Measurements from ENCODE around the gene PHLPP1. TPM values are rescaled to one million over a fixed set of nuclear protein-coding genes. Genes with fewer than 3 reads are reported as not detected.

The PHLPP1 gene
- total and polyA plus RNA-seq, 2 experiments from 2014 or later: 15.7 to 73.6 TPM

DNA sequence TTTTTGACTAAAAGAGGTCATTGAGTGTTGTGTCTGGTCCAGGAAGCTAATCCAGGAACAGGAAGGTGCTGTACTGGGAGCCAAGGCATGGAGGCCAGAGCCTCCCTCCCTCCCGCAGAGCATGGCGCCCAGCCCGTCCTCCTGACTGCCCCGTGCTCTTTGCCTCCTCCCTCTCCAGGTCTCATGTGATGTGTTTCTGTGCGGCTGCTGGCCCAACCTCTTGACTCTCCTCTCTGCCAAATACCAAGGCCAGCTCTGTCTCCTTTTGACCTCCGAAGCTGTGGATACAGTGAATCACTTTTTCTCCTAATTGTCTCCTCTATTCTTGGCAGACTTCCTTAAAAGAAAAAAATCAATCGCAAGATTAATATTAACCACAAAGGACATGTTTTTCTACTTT lies 284.1 kb downstream of the PHLPP1 start:
- no peaks in the 10 kb centered on the region for H3F3A ChIP-seq (replicated peaks; ENCODE audit: low read depth)
- Mint-ChIP-seq H3K36me3 (ENCODE audit: low read depth) (no peaks in the 10 kb centered on the region), H3K9me3 (no peaks in the 10 kb centered on the region), H3K27me3 (ENCODE audit: insufficient read depth, low read depth, poor library complexity) (peaks cover 3% of the 10 kb centered on the region), H3K27ac (no peak overlapping the region), H3K4me1 (peaks cover 5% of the 10 kb centered on the region), H3K4me3 (no peak overlapping the region)
- H3K27ac ChIP-seq (ENCODE audit: low read depth): no peak overlapping the region
- 0 out of 2 replicates have a peak, but pooled peaks cover 3% of the 10 kb centered on the region for H3K9me2 ChIP-seq (ENCODE audit: insufficient read depth)
- no peaks in the 10 kb centered on the region for H3K79me2 ChIP-seq (replicated peaks; ENCODE audit: insufficient read depth)
- H2AFZ ChIP-seq: no peak overlapping the region
- H3K4me3 ChIP-seq: no peak overlapping the region
- ATAC-seq: no peak
- no peaks in the 10 kb centered on the region for H3K27me3 ChIP-seq (ENCODE audit: insufficient read depth)
- no peak for DNase-seq (ENCODE audit: low spot score)
- H4K20me1 ChIP-seq (replicated peaks; ENCODE audit: insufficient read depth): no peaks in the 10 kb centered on the region
- H3K36me3 ChIP-seq (ENCODE audit: insufficient read depth): no peaks in the 10 kb centered on the region
- no peak overlapping the region for H3K4me2 ChIP-seq
- TF ChIP-seq JUNB (IDR thresholded peaks at IDR 0.05; ENCODE audit: unreplicated experiment) (no peak), CREB1 (CRISPR knock-in tag; IDR thresholded peaks at IDR 0.05; ENCODE audit: low read depth) (no peak), ETS1 (IDR thresholded peaks at IDR 0.05) (no peak), POLR2AphosphoS5 (IDR thresholded peaks at IDR 0.05; ENCODE audit: low read depth) (no peak), STAT1 (IDR thresholded peaks at IDR 0.05; ENCODE audit: unreplicated experiment) (no peak), ZNF331 (CRISPR knock-in tag; IDR thresholded peaks at IDR 0.05; ENCODE audit: low read depth) (no peak), CTCF (conservative IDR thresholded peaks at IDR 0.05; ENCODE audit: low read depth in 2 of 2) (no peak)
- TF ChIP-seq, protein P1, sequence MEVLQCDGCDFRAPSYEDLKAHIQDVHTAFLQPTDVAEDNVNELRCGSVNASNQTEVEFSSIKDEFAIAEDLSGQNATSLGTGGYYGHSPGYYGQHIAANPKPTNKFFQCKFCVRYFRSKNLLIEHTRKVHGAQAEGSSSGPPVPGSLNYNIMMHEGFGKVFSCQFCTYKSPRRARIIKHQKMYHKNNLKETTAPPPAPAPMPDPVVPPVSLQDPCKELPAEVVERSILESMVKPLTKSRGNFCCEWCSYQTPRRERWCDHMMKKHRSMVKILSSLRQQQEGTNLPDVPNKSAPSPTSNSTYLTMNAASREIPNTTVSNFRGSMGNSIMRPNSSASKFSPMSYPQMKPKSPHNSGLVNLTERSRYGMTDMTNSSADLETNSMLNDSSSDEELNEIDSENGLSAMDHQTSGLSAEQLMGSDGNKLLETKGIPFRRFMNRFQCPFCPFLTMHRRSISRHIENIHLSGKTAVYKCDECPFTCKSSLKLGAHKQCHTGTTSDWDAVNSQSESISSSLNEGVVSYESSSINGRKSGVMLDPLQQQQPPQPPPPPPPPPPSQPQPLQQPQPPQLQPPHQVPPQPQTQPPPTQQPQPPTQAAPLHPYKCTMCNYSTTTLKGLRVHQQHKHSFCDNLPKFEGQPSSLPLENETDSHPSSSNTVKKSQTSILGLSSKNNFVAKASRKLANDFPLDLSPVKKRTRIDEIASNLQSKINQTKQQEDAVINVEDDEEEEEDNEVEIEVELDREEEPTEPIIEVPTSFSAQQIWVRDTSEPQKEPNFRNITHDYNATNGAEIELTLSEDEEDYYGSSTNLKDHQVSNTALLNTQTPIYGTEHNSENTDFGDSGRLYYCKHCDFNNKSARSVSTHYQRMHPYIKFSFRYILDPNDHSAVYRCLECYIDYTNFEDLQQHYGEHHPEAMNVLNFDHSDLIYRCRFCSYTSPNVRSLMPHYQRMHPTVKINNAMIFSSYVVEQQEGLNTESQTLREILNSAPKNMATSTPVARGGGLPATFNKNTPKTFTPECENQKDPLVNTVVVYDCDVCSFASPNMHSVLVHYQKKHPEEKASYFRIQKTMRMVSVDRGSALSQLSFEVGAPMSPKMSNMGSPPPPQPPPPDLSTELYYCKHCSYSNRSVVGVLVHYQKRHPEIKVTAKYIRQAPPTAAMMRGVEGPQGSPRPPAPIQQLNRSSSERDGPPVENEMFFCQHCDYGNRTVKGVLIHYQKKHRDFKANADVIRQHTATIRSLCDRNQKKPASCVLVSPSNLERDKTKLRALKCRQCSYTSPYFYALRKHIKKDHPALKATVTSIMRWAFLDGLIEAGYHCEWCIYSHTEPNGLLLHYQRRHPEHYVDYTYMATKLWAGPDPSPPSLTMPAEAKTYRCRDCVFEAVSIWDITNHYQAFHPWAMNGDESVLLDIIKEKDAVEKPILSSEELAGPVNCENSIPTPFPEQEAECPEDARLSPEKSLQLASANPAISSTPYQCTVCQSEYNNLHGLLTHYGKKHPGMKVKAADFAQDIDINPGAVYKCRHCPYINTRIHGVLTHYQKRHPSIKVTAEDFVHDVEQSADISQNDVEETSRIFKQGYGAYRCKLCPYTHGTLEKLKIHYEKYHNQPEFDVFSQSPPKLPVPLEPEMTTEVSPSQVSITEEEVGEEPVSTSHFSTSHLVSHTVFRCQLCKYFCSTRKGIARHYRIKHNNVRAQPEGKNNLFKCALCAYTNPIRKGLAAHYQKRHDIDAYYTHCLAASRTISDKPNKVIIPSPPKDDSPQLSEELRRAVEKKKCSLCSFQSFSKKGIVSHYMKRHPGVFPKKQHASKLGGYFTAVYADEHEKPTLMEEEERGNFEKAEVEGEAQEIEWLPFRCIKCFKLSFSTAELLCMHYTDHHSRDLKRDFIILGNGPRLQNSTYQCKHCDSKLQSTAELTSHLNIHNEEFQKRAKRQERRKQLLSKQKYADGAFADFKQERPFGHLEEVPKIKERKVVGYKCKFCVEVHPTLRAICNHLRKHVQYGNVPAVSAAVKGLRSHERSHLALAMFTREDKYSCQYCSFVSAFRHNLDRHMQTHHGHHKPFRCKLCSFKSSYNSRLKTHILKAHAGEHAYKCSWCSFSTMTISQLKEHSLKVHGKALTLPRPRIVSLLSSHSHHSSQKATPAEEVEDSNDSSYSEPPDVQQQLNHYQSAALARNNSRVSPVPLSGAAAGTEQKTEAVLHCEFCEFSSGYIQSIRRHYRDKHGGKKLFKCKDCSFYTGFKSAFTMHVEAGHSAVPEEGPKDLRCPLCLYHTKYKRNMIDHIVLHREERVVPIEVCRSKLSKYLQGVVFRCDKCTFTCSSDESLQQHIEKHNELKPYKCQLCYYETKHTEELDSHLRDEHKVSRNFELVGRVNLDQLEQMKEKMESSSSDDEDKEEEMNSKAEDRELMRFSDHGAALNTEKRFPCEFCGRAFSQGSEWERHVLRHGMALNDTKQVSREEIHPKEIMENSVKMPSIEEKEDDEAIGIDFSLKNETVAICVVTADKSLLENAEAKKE (CRISPR knock-in tag; IDR thresholded peaks at IDR 0.05): no peak
- TF ChIP-seq, protein P2, sequence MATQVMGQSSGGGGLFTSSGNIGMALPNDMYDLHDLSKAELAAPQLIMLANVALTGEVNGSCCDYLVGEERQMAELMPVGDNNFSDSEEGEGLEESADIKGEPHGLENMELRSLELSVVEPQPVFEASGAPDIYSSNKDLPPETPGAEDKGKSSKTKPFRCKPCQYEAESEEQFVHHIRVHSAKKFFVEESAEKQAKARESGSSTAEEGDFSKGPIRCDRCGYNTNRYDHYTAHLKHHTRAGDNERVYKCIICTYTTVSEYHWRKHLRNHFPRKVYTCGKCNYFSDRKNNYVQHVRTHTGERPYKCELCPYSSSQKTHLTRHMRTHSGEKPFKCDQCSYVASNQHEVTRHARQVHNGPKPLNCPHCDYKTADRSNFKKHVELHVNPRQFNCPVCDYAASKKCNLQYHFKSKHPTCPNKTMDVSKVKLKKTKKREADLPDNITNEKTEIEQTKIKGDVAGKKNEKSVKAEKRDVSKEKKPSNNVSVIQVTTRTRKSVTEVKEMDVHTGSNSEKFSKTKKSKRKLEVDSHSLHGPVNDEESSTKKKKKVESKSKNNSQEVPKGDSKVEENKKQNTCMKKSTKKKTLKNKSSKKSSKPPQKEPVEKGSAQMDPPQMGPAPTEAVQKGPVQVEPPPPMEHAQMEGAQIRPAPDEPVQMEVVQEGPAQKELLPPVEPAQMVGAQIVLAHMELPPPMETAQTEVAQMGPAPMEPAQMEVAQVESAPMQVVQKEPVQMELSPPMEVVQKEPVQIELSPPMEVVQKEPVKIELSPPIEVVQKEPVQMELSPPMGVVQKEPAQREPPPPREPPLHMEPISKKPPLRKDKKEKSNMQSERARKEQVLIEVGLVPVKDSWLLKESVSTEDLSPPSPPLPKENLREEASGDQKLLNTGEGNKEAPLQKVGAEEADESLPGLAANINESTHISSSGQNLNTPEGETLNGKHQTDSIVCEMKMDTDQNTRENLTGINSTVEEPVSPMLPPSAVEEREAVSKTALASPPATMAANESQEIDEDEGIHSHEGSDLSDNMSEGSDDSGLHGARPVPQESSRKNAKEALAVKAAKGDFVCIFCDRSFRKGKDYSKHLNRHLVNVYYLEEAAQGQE (IDR thresholded peaks at IDR 0.05; ENCODE audit: unreplicated experiment): no peak
- H3K4me1 ChIP-seq (ENCODE audit: insufficient read depth): no peaks in the 10 kb centered on the region
